ENCODE results near the gene CADM1. TPM values are rescaled to one million over a fixed set of nuclear protein-coding genes. Genes with fewer than 3 reads are reported as not detected.

The CADM1 gene
- total RNA-seq, 4 donors from 2014 or later = 10.6 to 15.7 (median 13.8) TPM

DNA sequence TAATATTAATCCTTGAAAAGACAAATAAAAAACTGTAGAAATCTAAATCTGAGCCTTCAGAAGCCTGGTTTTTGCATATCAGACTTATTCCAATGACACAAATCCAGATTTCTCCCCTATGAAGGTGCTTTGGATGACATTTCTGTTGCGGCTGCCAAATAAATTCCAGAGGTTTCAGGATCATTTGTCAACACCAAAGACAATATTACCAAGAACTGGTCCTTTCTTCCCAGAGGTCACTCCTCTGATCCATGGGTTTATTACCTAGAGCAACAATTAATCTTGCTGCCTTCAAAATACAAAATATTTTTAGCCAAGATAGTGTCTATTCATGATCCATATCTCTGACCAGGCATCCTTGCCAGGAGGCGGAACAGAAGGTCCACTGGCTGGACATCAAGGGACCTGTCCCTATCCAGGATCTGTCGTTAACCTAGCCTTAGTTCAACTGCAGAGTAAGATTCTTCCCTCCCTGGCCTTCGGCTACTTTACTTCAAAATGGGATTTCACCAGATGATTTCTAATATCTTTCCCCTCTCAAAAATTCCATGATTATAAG lies 4.9 kb downstream of the CADM1 start:
- no peaks in the 10 kb centered on the region for H3K36me3 ChIP-seq
- 87% methylated on average over 4 of the region's 4 CpGs for WGBS
- TF ChIP-seq EP300 (IDR thresholded peaks at IDR 0.05) = no peak
- TF ChIP-seq POLR2AphosphoS5 (IDR thresholded peaks at IDR 0.05) = no peak
- TF ChIP-seq, protein P1, sequence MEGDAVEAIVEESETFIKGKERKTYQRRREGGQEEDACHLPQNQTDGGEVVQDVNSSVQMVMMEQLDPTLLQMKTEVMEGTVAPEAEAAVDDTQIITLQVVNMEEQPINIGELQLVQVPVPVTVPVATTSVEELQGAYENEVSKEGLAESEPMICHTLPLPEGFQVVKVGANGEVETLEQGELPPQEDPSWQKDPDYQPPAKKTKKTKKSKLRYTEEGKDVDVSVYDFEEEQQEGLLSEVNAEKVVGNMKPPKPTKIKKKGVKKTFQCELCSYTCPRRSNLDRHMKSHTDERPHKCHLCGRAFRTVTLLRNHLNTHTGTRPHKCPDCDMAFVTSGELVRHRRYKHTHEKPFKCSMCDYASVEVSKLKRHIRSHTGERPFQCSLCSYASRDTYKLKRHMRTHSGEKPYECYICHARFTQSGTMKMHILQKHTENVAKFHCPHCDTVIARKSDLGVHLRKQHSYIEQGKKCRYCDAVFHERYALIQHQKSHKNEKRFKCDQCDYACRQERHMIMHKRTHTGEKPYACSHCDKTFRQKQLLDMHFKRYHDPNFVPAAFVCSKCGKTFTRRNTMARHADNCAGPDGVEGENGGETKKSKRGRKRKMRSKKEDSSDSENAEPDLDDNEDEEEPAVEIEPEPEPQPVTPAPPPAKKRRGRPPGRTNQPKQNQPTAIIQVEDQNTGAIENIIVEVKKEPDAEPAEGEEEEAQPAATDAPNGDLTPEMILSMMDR (IDR thresholded peaks at IDR 0.05) = no peak
- TF ChIP-seq POLR2A (IDR thresholded peaks at IDR 0.05; ENCODE audit: low read depth) = no peak
- intact Hi-C loops (cut with DNase I) = no loop called here
- H3K4me1 ChIP-seq = peaks cover 10 to 32% (median 29%) of the 10 kb centered on the region in 4 donors
- no peak for DNase-seq (ENCODE audit: extremely low spot score)
- no peak overlapping the region for H3K4me3 ChIP-seq
- H3K27me3 ChIP-seq = peaks cover 0 to 17% (median 0%) of the 10 kb centered on the region in 4 donors
- no peaks in the 10 kb centered on the region for H3K9me3 ChIP-seq
- no peak overlapping the region for H3K27ac ChIP-seq (replicated peaks in 1 of 4)

- Histone ChIP-seq H3K36me3 (no peaks in the 10 kb centered on the region), H3K27me3 (peaks cover 0 to 12% (median 0%) of the 10 kb centered on the region in 4 donors), H3K9me3 (no peaks in the 10 kb centered on the region), H3K27ac (replicated peaks in 1 of 4) (no peak overlapping the region), H3K4me3 (no peak overlapping the region), H3K4me1 (peaks cover 10 to 23% (median 20%) of the 10 kb centered on the region in 4 donors)
- WGBS = 91% methylated on average over 9 of the region's 9 CpGs
- no peak for TF ChIP-seq POLR2A (IDR thresholded peaks at IDR 0.05; ENCODE audit: low read depth)
- TF ChIP-seq, protein P1 (IDR thresholded peaks at IDR 0.05) = no peak
- no peak for TF ChIP-seq EP300 (IDR thresholded peaks at IDR 0.05)
- TF ChIP-seq POLR2AphosphoS5 (IDR thresholded peaks at IDR 0.05) = no peak
- no peak for DNase-seq (ENCODE audit: extremely low spot score)
- intact Hi-C loops (cut with DNase I) = no loop called here
Observed at GRCh38 chr11:115498354-115498753, 5.9 kb downstream of the CADM1 start.

DNA sequence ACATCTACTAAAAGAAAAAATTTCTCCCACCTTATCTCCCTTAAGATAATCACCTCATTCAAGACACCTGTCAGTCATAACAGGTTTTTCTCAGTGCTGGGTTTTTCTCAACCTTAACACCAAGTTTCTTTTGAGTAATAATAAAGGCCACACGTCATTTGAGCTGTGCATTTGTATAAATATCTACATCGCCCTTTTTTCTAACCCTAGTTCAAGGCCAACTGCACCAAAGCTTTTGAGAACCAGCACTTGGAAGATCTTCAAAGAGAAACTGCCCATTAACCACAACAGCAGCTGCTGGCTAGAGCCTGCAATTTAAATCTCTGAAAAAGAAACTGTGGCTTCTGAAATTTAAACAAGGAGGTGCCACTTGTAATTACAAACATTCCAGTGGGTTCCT lies 6.9 kb downstream of the CADM1 start:
- no peaks in the 10 kb centered on the region for H3K36me3 ChIP-seq
- intact Hi-C loops (cut with DNase I) = no loop called here
- TF ChIP-seq EP300 (IDR thresholded peaks at IDR 0.05) (no peak), POLR2AphosphoS5 (IDR thresholded peaks at IDR 0.05) (no peak), POLR2A (IDR thresholded peaks at IDR 0.05; ENCODE audit: low read depth) (no peak)
- TF ChIP-seq, protein P1 (IDR thresholded peaks at IDR 0.05) = no peak
- WGBS = 70% methylated on average over 2 of the region's 2 CpGs
- H3K9me3 ChIP-seq = no peaks in the 10 kb centered on the region
- no peak overlapping the region for H3K27ac ChIP-seq (replicated peaks in 1 of 4)
- no peak overlapping the region for H3K4me3 ChIP-seq
- peaks cover 5 to 14% (median 10%) of the 10 kb centered on the region in 4 donors for H3K4me1 ChIP-seq
- H3K27me3 ChIP-seq = peaks cover 0 to 4% (median 0%) of the 10 kb centered on the region in 4 donors
- no peak for DNase-seq (ENCODE audit: extremely low spot score)

DNA sequence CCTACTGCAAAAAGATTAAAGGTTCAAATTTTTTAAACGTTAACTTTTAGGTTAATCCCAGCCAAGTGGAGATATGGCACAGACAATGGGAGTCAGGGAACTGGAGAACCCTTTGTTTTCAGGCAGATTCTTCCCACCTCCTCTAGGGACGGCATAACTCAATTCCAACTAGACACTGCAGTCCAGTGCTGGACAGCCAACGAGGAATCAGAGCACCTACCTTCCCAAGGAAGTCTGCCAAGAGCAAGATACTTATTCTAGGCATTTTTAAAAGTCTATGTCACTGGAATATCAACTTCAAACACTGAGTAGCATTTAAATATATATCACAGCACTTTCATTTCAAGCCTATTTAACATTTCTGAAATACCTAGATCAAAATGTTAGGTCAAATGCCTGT lies 7.3 kb downstream of the CADM1 start:
- no peak for DNase-seq (ENCODE audit: extremely low spot score)
- H3K9me3 ChIP-seq = no peaks in the 10 kb centered on the region
- intact Hi-C loops (cut with DNase I) = no loop called here

GRCh38 chr11:115493905-115494304 lies 10.3 kb downstream of the CADM1 start:
- 96% methylated on average over 2 of the region's 2 CpGs for WGBS
- intact Hi-C loops (cut with DNase I) = no loop called here
- no peaks in the 10 kb centered on the region for H3K4me1 ChIP-seq

More for the DNA sequence above, 7.3 kb downstream of the CADM1 start:
- TF ChIP-seq POLR2A (IDR thresholded peaks at IDR 0.05; ENCODE audit: low read depth) (no peak), POLR2AphosphoS5 (IDR thresholded peaks at IDR 0.05) (no peak)
- Histone ChIP-seq H3K27me3 (peaks cover 0 to 4% (median 0%) of the 10 kb centered on the region in 4 donors), H3K4me3 (no peak overlapping the region), H3K4me1 (peaks cover under 1 to 9% (median 6%) of the 10 kb centered on the region in 4 donors), H3K36me3 (no peaks in the 10 kb centered on the region), H3K27ac (replicated peaks in 1 of 4) (no peak overlapping the region)
- WGBS = 71% methylated on average over 3 of the region's 3 CpGs

More at GRCh38 chr11:115493905-115494304, 10.3 kb downstream of the CADM1 start:
- H3K27me3 ChIP-seq = no peaks in the 10 kb centered on the region
- H3K9me3 ChIP-seq = no peaks in the 10 kb centered on the region
- TF ChIP-seq EP300 (IDR thresholded peaks at IDR 0.05) = no peak
- no peak for TF ChIP-seq POLR2AphosphoS5 (IDR thresholded peaks at IDR 0.05)
- TF ChIP-seq, protein P1 (IDR thresholded peaks at IDR 0.05) = no peak
- no peak for TF ChIP-seq POLR2A (IDR thresholded peaks at IDR 0.05; ENCODE audit: low read depth)
- DNase-seq (ENCODE audit: extremely low spot score) = no peak
- H3K27ac ChIP-seq (replicated peaks in 1 of 4) = no peak overlapping the region
- H3K4me3 ChIP-seq = no peak overlapping the region
- H3K36me3 ChIP-seq = no peaks in the 10 kb centered on the region

Measured in esophagus muscularis mucosa (tissue), 4 donors.